Smooth muscle cell of the pulmonary artery (primary cell): ENCODE results near the gene SACM1L. TPM values are rescaled to one million over a fixed set of nuclear protein-coding genes. Genes with fewer than 3 reads are reported as not detected.

ENCODE experiments used
- total RNA-seq: library from RNA; depleted of rRNA; stranded (reverse); fragments of >200 nt; gene quantifications from 2 replicates; pipeline ENCODE4 v1.2.3, GENCODE V29; 2014

Gene SACM1L, protein sequence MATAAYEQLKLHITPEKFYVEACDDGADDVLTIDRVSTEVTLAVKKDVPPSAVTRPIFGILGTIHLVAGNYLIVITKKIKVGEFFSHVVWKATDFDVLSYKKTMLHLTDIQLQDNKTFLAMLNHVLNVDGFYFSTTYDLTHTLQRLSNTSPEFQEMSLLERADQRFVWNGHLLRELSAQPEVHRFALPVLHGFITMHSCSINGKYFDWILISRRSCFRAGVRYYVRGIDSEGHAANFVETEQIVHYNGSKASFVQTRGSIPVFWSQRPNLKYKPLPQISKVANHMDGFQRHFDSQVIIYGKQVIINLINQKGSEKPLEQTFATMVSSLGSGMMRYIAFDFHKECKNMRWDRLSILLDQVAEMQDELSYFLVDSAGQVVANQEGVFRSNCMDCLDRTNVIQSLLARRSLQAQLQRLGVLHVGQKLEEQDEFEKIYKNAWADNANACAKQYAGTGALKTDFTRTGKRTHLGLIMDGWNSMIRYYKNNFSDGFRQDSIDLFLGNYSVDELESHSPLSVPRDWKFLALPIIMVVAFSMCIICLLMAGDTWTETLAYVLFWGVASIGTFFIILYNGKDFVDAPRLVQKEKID
- 38.1 and 49.4 TPM in 2 replicates for total RNA-seq

DNA sequence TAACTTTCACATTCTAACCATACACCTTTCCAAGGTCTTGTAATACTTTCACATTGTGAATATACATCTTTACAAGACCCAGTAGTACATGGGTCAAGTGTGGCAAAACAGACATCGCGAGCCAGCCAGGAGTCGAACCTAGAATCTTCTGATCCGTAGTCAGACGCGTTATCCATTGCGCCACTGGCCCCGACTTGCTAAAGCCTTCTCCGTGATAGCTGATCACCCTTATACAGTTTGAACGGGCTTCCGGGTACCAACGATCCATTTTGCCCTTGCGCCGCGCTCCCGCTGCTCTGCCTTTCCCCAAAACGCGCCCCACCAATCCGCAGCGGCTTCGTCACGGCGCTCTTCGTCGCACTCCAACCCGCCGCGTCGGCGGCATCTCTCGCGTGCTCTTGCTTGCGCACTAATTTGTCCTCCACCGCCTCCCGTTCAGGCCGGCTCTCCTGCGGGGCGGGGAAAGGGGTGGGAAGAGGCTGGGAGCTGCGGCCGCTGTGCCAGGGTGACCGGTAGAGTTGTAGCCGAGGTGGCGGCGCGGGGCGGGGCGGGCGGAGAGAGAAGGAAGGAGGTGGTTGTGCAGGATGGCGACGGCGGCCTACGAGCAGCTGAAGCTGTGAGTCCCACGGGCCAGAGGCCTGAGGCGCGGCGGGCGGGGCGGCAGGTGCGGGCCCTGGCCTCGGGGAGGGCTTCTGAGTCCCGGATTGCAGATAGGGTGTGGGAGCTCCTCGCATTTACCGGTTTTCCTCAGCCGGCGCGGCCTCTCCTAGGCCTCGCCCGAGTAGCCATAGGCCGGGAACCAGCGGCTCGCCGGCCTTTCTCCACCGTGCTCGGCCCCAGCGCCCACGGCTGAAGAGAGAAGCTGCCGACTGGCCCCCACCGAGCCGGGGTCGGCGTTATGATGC, at the start of gene SACM1L:
Gene SACM1L (plus strand): TSS at position 515 of the 905 bp plus-strand sequence. CDS start 70 bp downstream, at position 585.

Other genes with a start within 250 kb of the SACM1L start
- gene LIMD1, start 94.6 kb upstream of the SACM1L start, total RNA-seq: 30.2 and 36.3 TPM in 2 replicates
- gene SLC6A20, start 107.1 kb downstream of the SACM1L start, total RNA-seq: not detected in 2 replicates
- 13.3 and 14.9 TPM in 2 replicates for gene LZTFL1, start 152.7 kb downstream of the SACM1L start, total RNA-seq
- gene CCR9, start 197.1 kb downstream of the SACM1L start, total RNA-seq: not detected in 2 replicates